HG03439 (cell line): Measurements from ENCODE around the gene SPATA22.
"Not testable (repeated sequence)": the region's sequence is repeated elsewhere in the genome, so short reads cannot be mapped to it uniquely, and the experiment has no call there.

Experiments
- ATAC-seq: cut with Tn5 transposase; IDR thresholded peaks from one replicate; pipeline ENCODE4 v1.9.1; 2021; ENCODE audit warnings: mild to moderate bottlenecking, moderate library complexity; ENCODE audit not compliant: unreplicated experiment

Gene SPATA22

GRCh38 chr17:3474212-3474611, 2.6 kb upstream of the SPATA22 start:
- ATAC-seq, result no peak

GRCh38 chr17:3472137-3472536, 518 bp upstream of the SPATA22 start:
- no peak for ATAC-seq

DNA sequence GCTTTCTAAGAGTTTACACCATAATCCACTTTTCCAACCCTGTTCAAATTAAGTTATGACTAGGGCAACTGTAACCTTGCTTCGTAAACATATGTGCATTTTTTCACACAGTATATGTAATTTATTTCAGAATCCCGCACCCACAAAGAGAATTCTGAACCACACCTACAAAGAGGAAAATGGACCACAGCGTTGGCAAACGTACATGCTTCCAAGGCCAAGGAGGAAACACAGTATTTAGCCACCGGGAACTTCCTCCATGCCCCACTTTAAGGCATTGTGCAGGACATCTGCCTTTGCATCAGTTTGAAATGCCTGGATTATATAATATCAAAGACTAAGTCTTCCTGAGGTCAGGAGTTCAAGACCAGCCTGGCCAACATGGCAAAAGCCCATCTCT, 2.1 kb downstream of the SPATA22 start:
- no peak for ATAC-seq

- ATAC-seq, result not testable (repeated sequence)
Measured at GRCh38 chr17:3466355-3466754, 5.3 kb downstream of the SPATA22 start.

DNA sequence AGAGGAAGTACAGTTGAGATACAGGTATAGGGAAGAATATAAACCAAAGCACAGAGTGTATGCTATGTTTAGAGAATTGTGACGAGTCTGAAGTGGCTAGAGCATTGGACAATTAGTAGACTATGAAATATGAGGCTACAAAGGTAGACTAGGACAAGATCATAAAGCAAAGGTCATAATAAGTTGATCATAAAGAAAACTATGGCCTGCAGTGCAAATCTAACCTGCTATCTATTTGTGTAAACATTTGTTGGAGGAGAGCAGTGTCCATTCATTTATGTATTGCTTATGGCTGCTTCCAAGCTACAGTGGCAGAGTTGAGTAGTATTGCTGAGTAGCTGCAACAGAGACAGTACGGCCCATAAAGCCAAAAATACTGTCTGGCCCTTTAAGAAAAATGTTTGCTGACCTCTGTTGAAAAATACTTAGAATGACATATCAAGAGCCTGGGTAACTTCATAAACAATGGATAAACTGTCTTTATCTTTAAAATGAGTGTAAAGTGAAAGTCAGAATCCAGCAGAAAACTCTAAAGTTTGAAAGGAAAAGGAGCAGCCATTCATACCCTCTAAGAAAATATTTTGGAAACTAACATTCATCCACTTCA, 23.5 kb downstream of the SPATA22 start:
- no peak for ATAC-seq

DNA sequence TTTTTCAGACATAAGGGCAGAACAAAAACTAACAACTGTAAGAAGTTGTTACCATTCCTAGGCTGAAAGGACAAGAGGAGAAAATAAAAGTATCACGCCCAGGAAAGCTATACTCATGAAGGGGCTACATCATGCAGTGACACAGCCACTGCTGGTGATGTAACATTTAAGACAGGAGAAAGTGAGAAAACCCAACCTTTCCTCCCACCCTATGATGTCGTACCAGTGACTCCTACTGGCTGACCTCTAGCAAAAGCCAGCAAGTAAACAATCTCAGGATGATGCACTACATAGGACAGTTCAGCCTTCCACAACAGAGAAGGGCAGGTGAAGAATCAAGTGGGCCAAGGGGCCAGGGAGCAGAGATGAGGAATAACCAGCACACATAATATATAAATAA, 24.0 kb downstream of the SPATA22 start:
- ATAC-seq, result no peak

DNA sequence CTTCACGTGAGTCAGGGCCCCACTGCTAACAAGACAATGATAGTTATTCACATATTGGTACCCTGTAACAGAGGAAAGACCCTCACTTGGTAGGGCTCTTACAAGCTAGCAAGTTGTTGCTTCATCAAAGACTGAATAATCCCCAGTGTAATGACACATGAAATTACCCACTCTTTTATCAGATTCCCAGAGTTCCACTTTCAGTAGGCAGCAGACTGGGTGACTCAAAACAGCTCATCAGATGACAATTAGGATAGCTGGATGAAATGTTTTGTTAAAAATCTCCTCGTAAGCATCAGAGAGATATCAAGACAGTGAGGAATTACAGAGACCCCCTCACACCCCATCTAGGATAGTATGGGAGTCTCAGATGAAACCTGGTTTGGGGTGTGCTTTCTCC, 31.2 kb downstream of the SPATA22 start:
- no peak for ATAC-seq

- ATAC-seq, result no peak
Measured at GRCh38 chr17:3438368-3438767, 33.3 kb downstream of the SPATA22 start.

DNA sequence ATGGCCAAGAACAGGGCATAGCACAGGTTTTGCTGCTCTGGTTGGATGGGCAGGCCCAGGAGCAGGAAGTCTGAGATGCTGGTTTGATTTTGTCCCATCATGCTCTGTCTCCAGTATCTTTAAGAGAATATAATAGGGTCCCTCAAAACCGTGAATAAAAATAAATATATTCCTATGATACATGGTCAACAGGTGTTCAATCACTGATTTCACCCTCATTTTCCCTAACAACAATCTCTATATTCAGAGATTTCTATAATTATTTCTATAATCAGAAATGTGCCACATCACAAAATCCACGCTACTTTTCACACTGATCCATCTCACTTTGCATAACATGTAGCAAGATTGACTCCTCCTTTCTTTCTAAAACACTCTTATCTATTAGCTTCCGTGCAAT, 37.9 kb downstream of the SPATA22 start, which contains the start of gene OR1E2:
Gene OR1E2 (minus strand): TSS at position 101 of the 400 bp plus-strand sequence. CDS start 0 bp downstream, at position 101.
- ATAC-seq, result no peak

DNA sequence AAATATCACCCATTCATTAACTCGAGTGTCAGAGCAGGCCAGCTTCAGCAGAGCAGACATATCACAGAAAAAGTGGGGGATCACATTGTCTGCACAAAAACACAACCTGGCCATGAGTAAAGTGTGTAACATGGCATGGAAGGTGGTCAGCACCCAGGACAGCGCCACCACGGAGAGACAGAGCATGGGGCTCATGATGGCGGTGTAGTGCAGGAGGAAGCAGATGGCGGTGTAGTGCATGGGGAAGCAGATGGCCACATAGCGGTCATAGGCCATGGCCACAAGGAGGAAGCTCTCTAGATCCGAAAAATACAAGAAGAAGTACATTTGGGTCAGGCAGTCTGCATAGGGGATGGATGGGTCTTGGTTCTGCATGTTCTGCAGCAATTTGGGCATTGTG, 38.4 kb downstream of the SPATA22 start:
- ATAC-seq, result not testable (repeated sequence)

DNA sequence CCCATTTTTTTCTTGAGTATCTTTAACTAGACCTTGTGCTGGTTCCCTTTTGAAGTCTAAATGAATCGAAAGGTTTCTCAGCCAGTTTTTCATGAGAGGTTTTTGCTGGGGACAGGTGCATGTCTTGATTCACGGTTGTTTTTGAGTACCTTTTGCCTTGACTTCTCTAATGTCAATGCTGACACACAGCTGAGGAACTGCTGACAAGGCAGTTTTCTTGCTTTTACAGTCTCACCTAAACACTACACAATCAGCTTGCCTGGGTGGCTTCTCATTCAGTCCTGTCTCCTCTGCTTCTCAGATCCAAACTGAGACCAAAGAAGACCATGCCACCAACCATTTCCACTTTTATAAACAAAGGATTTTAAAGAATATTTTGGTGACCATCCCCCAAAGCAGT, 53.4 kb downstream of the SPATA22 start:
- no peak for ATAC-seq

- no peak for ATAC-seq
Measured at GRCh38 chr17:3415610-3416009, 56.0 kb downstream of the SPATA22 start.

DNA sequence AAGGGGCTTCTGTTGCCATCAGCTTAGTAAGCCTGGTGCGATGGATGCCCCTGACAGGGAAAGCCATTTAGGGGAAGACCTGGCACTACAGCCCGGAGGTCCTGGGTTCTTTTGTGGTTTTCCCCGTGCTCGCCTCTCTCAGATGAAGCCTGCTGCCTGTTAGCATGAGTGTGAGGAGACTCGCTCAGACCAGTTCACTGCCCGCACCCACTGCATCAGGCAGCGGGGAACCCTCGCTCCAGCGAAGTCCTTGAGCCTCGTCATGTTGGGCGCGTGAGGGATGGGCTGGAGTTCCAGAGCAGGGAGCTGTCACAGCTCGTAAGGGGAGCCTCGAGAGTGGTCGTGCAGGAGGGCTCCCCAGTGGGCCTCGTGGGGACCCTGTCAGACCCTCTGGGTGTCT, 59.4 kb downstream of the SPATA22 start:
- not testable (repeated sequence) for ATAC-seq

DNA sequence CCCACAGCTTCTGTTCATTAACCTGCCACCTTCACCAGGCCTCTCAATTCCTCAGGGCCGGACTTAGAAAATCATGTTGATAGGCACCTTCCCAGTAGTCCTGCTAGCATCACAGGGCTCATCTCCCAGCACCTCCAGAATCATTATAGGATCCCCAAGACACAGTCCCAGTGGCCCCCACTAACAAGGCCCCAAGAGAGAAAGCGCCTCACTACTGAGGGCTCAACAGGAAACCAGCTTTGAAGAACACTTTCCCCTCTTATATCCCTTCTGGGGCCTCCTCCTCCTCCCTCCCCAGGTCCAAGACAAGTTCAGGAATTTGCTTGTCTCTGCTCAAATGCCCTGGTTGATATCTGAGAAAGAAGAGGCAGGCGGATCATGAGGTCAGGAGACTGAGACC, 60.5 kb downstream of the SPATA22 start, which contains the start of gene OR3A3:
Gene OR3A3 (plus strand): TSS at position 301 of the 400 bp plus-strand sequence.
- ATAC-seq, result no peak

DNA sequence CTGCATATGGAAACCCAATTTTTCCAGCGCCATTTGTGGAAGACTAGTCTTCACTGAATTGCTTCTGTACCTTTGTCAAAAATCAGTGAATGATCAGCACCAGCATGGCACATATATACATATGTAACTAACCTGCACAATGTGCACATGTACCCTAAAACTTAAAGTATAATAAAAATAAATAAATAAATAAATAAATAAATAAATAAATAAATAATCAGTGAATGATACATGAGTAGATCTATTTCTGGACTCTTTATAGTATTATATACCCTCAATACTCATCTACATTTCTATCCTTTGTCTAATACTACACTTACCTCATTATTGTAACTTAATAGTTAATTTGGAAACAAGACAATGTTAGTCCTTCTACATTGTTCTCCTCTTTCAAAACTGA, 67.8 kb downstream of the SPATA22 start:
- ATAC-seq, result not testable (repeated sequence)

GRCh38 chr17:3401786-3402185, 69.8 kb downstream of the SPATA22 start:
- no peak for ATAC-seq

DNA sequence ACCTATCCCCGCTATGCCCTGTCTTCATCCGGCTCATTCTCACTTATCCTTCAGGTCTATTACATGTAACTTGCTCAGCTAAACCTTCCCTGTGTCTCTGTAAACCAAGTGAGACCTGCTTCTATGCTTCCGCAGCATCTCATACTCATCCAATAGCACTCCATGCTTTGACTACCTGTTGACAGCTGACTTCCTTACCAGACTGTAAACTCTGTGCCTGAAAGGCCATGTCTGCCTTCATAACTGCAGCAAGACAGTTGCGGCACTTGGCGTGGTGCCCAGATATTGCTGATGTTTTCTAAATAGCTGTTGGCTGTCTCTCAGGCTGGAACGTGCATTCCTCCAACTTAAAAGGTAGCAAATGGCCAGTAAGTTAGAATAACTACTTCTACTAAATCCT, 71.6 kb downstream of the SPATA22 start:
- ATAC-seq, result no peak

GRCh38 chr17:3398310-3398709, 73.3 kb downstream of the SPATA22 start, which contains the start of gene OR1E1:
TSS of gene OR1E1 (minus strand) at chr17:3398410. CDS start at chr17:3398410, 0 bp downstream.
- no peak for ATAC-seq

- not testable (repeated sequence) for ATAC-seq
Measured at GRCh38 chr17:3397801-3398200, 73.8 kb downstream of the SPATA22 start.
